K562 (cell line): ENCODE measurements around the gene PIK3R5. TPM values are rescaled to one million over a fixed set of nuclear protein-coding genes. Genes with fewer than 3 reads are reported as not detected.

Experiments used
- ATAC-seq: fragments of 200-7000 bp; cut with Tn5 transposase; 3 replicates; pipeline ENCODE4 v1.9.1; 2020; ENCODE audit warnings: moderate library complexity
- BruUV-seq: library from RNA; stranded (reverse); fragments of 400-500 nt; replicated peaks from 2 replicates; lab custom pipeline; 2021; lab: Mats Ljungman, UMichigan
- CTCF ChIA-PET: fragments of 300-600 bp; formaldehyde crosslinking; extraction: SDS; loops from one replicate; lab custom pipeline; 2021; ENCODE audit warnings: low intra/inter-chr PET ratio; lab: Yijun Ruan, JAX
- POLR2A ChIA-PET: fragments of 300-600, 350-650 bp; sonication (Branson Sonifier 250); formaldehyde crosslinking; extraction: SDS; loops from one replicate; lab custom pipeline; 2021; ENCODE audit warnings: antibody characterized with exemption, inconsistent platforms; lab: Yijun Ruan, JAX
- DNase-seq, 4 experiments: peaks; one replicate each; pipeline versions ENCODE4 v3.0.0 to v3.0.0-alpha.2; 2011 to 2018; ENCODE audit warnings: low spot score in 3 of 4, mixed read lengths in 3 of 4; ENCODE audit errors: extremely low read depth in 1 of 4
- FAIRE-seq: peaks from 2 replicates; lab custom pipeline; 2011; peaks lifted over from hg19 to GRCh38; lab: Jason Lieb, UNC
- H2AFZ ChIP-seq: 2 replicates; pipeline ENCODE4 v1.6.0; 2011; ENCODE audit warnings: low read depth, low read length, control low read depth, inconsistent platforms
- H3K27ac ChIP-seq: fragments of 200-600 bp; 3 replicates; pipeline ENCODE4 v1.8.0; 2011; ENCODE audit warnings: low read depth, mild to moderate bottlenecking, control low read depth, inconsistent platforms, low read length, moderate library complexity, mixed read lengths; ENCODE audit errors: extremely low read depth
- H3K27me3 ChIP-seq, 2 experiments: fragments of 300-600 bp in 1 of 2; 2 replicates in 1 of 2; 3 replicates in 1 of 2; pipeline versions ENCODE4 v1.6.0 to v1.8.0; 2011; ENCODE audit warnings: inconsistent platforms in 2 of 2, low read length in 2 of 2, mild to moderate bottlenecking in 1 of 2, mixed read lengths in 1 of 2, moderate library complexity in 1 of 2; ENCODE audit not compliant: control insufficient read depth in 2 of 2, insufficient read depth in 2 of 2
- H3K36me3 ChIP-seq: fragments of 300-600 bp; 3 replicates; pipeline ENCODE4 v1.8.0; 2011; ENCODE audit warnings: mild to moderate bottlenecking, low read length, inconsistent platforms; ENCODE audit not compliant: control insufficient read depth, insufficient read depth
- H3K4me1 ChIP-seq, 2 experiments: fragments of 200-600 bp in 1 of 2; replicated peaks in 1 of 2; 2 replicates in 1 of 2; 3 replicates in 1 of 2; pipeline versions ENCODE4 v1.5.1 to v1.8.0; 2011; ENCODE audit warnings: inconsistent platforms in 2 of 2, low read length in 2 of 2, mild to moderate bottlenecking in 1 of 2, mixed read lengths in 1 of 2, moderate library complexity in 1 of 2; ENCODE audit not compliant: control insufficient read depth in 2 of 2, insufficient read depth in 2 of 2
- H3K4me2 ChIP-seq: 2 replicates; pipeline ENCODE4 v1.6.1; 2011; ENCODE audit warnings: low read length, control low read depth, inconsistent platforms, mixed read lengths; ENCODE audit not compliant: insufficient read depth
- H3K4me3 ChIP-seq: fragments of 200-600 bp; sonication (generic), shearing (Covaris generic); 2 replicates; pipeline ENCODE4 v1.5.1; 2016; ENCODE audit warnings: control low read depth, inconsistent platforms
- H3K79me2 ChIP-seq: fragments of 200-600 bp; 3 replicates; pipeline ENCODE4 v1.8.0; 2011; ENCODE audit warnings: low read length, inconsistent platforms; ENCODE audit not compliant: control insufficient read depth, insufficient read depth
- H3K9ac ChIP-seq, 2 experiments: 2 replicates each; pipeline versions ENCODE4 v1.6.0 to v1.6.1; 2011; ENCODE audit warnings: low read depth in 2 of 2, low read length in 2 of 2, control low read depth in 1 of 2, inconsistent platforms in 1 of 2, mild to moderate bottlenecking in 1 of 2, mixed read lengths in 1 of 2; ENCODE audit not compliant: insufficient read depth in 1 of 2
- H3K9me1 ChIP-seq: one replicate; pipeline ENCODE4 v1.6.0; 2011; ENCODE audit warnings: inconsistent platforms, mild to moderate bottlenecking, low read length, moderate library complexity; ENCODE audit not compliant: control insufficient read depth, insufficient read depth
- H3K9me3 ChIP-seq: replicated peaks from 2 replicates; pipeline ENCODE4 v1.5.1; 2011; ENCODE audit warnings: low read depth, low read length, inconsistent platforms; ENCODE audit not compliant: control insufficient read depth, insufficient read depth
- H4K20me1 ChIP-seq: replicated peaks from 2 replicates; pipeline ENCODE4 v1.6.1; 2011; ENCODE audit warnings: low read length, inconsistent platforms, mixed read lengths; ENCODE audit not compliant: control insufficient read depth, insufficient read depth
- BACH1 ChIP-seq: fragments of 200-800 bp; sonication (Bioruptor generic); IDR thresholded peaks from 2 replicates; pipeline ENCODE4 v1.6.1; 2016; ENCODE audit warnings: missing genetic modification characterization, missing compliant biosample characterization
- CHD2 ChIP-seq: IDR thresholded peaks from 2 replicates; pipeline ENCODE4 v1.6.1; 2011; ENCODE audit warnings: low read depth, low read length
- FOXM1 ChIP-seq, 2 experiments: fragments of 450-650 bp in 1 of 2; sonication (generic) in 1 of 2; formaldehyde crosslinking in 1 of 2; IDR thresholded peaks; 2 replicates each; pipeline versions ENCODE4 v1.6.1 to v1.9.0; 2017 to 2022; ENCODE audit warnings: low read depth in 2 of 2, mild to moderate bottlenecking in 2 of 2, missing genetic modification reagents in 1 of 2, moderate library complexity in 1 of 2
- FUS ChIP-seq: fragments of 200-400 bp; formaldehyde crosslinking; optimal IDR thresholded peaks from 2 replicates; pipeline ENCODE3; 2017; ENCODE audit warnings: low read depth, low read length
- NFYB ChIP-seq: IDR thresholded peaks from 2 replicates; pipeline ENCODE4 v1.6.1; 2011; ENCODE audit warnings: mild to moderate bottlenecking, moderate library complexity; ENCODE audit not compliant: insufficient read length; ENCODE audit errors: extremely low read depth
- PHF21A ChIP-seq: fragments of 450-650 bp; IDR thresholded peaks from 2 replicates; pipeline ENCODE4 v1.6.1; 2017; ENCODE audit warnings: low read depth, borderline replicate concordance
- PRPF4 ChIP-seq: fragments of 200-400 bp; formaldehyde crosslinking; IDR thresholded peaks from one replicate; pipeline ENCODE4 v1.6.1; 2017; ENCODE audit warnings: low read length, low read depth, mild to moderate bottlenecking; ENCODE audit not compliant: insufficient read depth, poor library complexity, severe bottlenecking
- SIN3A ChIP-seq, 2 experiments: fragments of 150-350 bp in 1 of 2; IDR thresholded peaks; 2 replicates each; pipeline ENCODE4 v1.6.1; 2011 to 2016; ENCODE audit warnings: borderline replicate concordance in 2 of 2, low read depth in 2 of 2, low read length in 2 of 2, mild to moderate bottlenecking in 2 of 2, moderate library complexity in 2 of 2; ENCODE audit not compliant: control insufficient read depth in 1 of 2
- SMARCC2 ChIP-seq: fragments of 450-650 bp; IDR thresholded peaks from 2 replicates; pipeline ENCODE4 v1.6.1; 2017; ENCODE audit warnings: antibody characterized with exemption, moderate library complexity, mild to moderate bottlenecking, low read depth
- ZNF23 ChIP-seq: fragments of 250-450 bp; sonication (Bioruptor Pico); IDR thresholded peaks from 2 replicates; pipeline ENCODE4 v1.4.0; 2020; ENCODE audit warnings: mild to moderate bottlenecking
- ZNF766 ChIP-seq: fragments of 200-800 bp; sonication (Bioruptor generic); conservative IDR thresholded peaks from 2 replicates; pipeline ENCODE4 v1.6.1; 2016; ENCODE audit warnings: missing genetic modification characterization, missing compliant biosample characterization
- WGBS: fragments of 100-300 bp; shearing (Covaris generic); methylation state at CpG from one replicate; pipeline ENCODE4 v1.1.6; 2016; ENCODE audit warnings: low coverage, mixed read lengths; ENCODE audit not compliant: insufficient coverage; ENCODE audit errors: missing lambda C conversion rate; 5-methylcytosine and 5-hydroxymethylcytosine counted together
- in situ Hi-C: fragments of 300-500 bp; cut with MboI; formaldehyde crosslinking; loops from 4 replicates; pipeline ENCODE4 v1.15.0; 2018; ENCODE audit warnings: inconsistent platforms, mixed read lengths
- intact Hi-C: fragments of 100-400 bp; cut with micrococcal nuclease; formaldehyde crosslinking; loops from 2 replicates; pipeline ENCODE4 v1.14.2; 2022
- polyA plus RNA-seq, 8 experiments: library from polyadenylated mRNA; depleted of rRNA in 4 of 8; stranded (reverse) in 5 of 8; unstranded in 3 of 8; fragments of >200 nt; fragmentation: Nextera tagmentation in 2 of 8; fragmentation: Illumina TruSeq in 1 of 8; extraction: Ambion mirVana in 2 of 8; extraction: Trizol in 1 of 8; gene quantifications; 2 replicates each; pipeline versions ENCODE4 v1.2.1 to v1.2.3, GENCODE V29; 2011 to 2014; ENCODE audit warnings: inconsistent platforms in 1 of 8, missing spikeins in 1 of 8
- total RNA-seq, 7 experiments: library from RNA; depleted of rRNA in 6 of 7; stranded (reverse); fragments of >200 nt in 6 of 7; fragmentation: Illumina TruSeq in 2 of 7; extraction: Trizol in 2 of 7; gene quantifications; 2 replicates each; pipeline versions ENCODE4 v1.2.1 to v1.2.3, GENCODE V29; 2011 to 2021; ENCODE audit warnings: low replicate concordance in 1 of 7
- TF ChIP-seq, protein P1 (sequence below), 3 experiments: IDR thresholded peaks in 2 of 3; conservative IDR thresholded peaks in 1 of 3; 2 replicates each; pipeline ENCODE4 v1.5.1; 2011 to 2012; ENCODE audit warnings: low read length in 3 of 3, mild to moderate bottlenecking in 3 of 3, control low read depth in 2 of 3, improper control_type of control experiment in 1 of 3, inconsistent platforms in 1 of 3, low read depth in 1 of 3, mixed read lengths in 1 of 3, moderate library complexity in 1 of 3; ENCODE audit not compliant: insufficient read depth in 2 of 3
- TF ChIP-seq, protein P2 (sequence below): fragments of 250-450 bp; sonication (Bioruptor Pico); IDR thresholded peaks from 2 replicates; pipeline ENCODE4 v1.8.0; 2021; ENCODE audit warnings: moderate library complexity, mild to moderate bottlenecking, inconsistent platforms

Gene PIK3R5
- total and polyA plus RNA-seq, 9 of the 15 experiments (the other 6 are each of a cell fraction or from before 2014, with no cell fraction given): 0.01 to 0.38 TPM; not detected in 7

DNA sequence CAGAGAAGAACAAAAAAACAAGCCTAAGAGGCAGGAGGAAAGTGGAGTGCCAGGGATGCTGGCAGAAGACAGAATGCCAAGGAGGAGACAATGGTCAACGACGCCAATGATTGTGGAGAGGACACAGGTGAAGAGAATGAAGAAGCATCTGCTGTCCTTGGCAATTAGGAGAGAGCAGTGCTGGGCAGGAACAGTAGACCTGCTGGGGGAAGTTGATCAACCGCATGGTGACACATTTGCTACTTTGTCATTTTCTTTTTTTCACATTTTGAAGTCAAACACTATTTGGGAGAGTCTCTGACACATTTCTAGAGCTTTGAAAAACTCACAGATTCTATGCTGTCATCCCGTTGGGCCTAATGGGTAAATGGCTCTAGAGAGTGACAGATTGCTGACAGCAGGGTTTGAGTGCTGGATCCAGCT, 97.0 kb downstream of the PIK3R5 start (continued):
- TF ChIP-seq, protein P1, sequence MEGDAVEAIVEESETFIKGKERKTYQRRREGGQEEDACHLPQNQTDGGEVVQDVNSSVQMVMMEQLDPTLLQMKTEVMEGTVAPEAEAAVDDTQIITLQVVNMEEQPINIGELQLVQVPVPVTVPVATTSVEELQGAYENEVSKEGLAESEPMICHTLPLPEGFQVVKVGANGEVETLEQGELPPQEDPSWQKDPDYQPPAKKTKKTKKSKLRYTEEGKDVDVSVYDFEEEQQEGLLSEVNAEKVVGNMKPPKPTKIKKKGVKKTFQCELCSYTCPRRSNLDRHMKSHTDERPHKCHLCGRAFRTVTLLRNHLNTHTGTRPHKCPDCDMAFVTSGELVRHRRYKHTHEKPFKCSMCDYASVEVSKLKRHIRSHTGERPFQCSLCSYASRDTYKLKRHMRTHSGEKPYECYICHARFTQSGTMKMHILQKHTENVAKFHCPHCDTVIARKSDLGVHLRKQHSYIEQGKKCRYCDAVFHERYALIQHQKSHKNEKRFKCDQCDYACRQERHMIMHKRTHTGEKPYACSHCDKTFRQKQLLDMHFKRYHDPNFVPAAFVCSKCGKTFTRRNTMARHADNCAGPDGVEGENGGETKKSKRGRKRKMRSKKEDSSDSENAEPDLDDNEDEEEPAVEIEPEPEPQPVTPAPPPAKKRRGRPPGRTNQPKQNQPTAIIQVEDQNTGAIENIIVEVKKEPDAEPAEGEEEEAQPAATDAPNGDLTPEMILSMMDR (IDR thresholded peaks at IDR 0.05 in 2 of 3, conservative IDR thresholded peaks at IDR 0.05 in 1 of 3; ENCODE audit: insufficient read depth in 2 of 3, low read depth in 1 of 3, low read length in 3 of 3): no peak
- TF ChIP-seq NFYB (no peak), SMARCC2 (no peak), ZNF766 (CRISPR knock-in tag) (no peak), ZNF23 (CRISPR knock-in tag) (no peak), BACH1 (tag) (no peak), PHF21A (no peak), CHD2 (no peak), FUS (no peak)

DNA sequence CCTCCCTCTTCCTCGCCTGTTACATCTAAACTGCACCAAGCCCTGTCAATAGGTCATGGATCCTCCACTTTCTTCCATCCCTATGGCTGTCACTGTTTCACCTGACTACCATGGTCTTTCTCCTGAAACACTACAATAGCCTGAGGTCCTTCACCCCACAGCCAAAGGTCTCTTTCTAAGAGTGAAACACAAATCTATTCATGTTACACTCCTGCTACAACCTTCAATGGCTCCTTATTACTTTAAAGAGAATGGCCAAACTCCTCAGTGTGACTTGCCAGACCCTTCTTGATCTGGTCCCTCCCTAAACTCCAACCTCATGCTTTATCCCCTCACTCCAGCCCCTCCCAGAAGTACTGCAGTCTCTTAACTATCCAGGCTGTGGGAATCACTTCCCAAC, 97.4 kb downstream of the PIK3R5 start:
- Histone ChIP-seq H3K4me3 (no peak overlapping the region), H3K9me3 (no peaks in the 10 kb centered on the region), H3K4me1 (no peaks in the 10 kb centered on the region), H3K9me1 (no peaks in the 10 kb centered on the region), H3K9ac (no peak overlapping the region), H3K36me3 (no peaks in the 10 kb centered on the region), H3K4me2 (no peak overlapping the region), H3K27me3 (peaks cover 0 to 21% of the 10 kb centered on the region in 2 experiments; a peak in 2 of 5 replicates), H2AFZ (no peak overlapping the region), H4K20me1 (no peaks in the 10 kb centered on the region), H3K79me2 (no peaks in the 10 kb centered on the region), H3K27ac (no peak overlapping the region)
- DNase-seq (no peak), FAIRE-seq (no peak), ATAC-seq (no peak)
- ChIA-PET CTCF (no interaction called here), POLR2A (no interaction called here)
- BruUV-seq: no TSS peak
- intact Hi-C loops: no loop called here
- in situ Hi-C loops: no loop called here
- WGBS: 0% methylated on average over 1 of the region's 1 CpG
- no peak for TF ChIP-seq SIN3A (IDR thresholded peaks at IDR 0.05; ENCODE audit: borderline replicate concordance in 2 of 2, control insufficient read depth in 1 of 2, low read depth in 2 of 2, low read length in 2 of 2)
- TF ChIP-seq FOXM1 (IDR thresholded peaks at IDR 0.05; ENCODE audit: low read depth): no peak
- no peak for TF ChIP-seq FOXM1 (CRISPR knock-in tag; IDR thresholded peaks at IDR 0.05; ENCODE audit: low read depth)
- TF ChIP-seq, protein P2, sequence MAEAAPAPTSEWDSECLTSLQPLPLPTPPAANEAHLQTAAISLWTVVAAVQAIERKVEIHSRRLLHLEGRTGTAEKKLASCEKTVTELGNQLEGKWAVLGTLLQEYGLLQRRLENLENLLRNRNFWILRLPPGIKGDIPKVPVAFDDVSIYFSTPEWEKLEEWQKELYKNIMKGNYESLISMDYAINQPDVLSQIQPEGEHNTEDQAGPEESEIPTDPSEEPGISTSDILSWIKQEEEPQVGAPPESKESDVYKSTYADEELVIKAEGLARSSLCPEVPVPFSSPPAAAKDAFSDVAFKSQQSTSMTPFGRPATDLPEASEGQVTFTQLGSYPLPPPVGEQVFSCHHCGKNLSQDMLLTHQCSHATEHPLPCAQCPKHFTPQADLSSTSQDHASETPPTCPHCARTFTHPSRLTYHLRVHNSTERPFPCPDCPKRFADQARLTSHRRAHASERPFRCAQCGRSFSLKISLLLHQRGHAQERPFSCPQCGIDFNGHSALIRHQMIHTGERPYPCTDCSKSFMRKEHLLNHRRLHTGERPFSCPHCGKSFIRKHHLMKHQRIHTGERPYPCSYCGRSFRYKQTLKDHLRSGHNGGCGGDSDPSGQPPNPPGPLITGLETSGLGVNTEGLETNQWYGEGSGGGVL: no peak
- no peak for TF ChIP-seq PRPF4
